Measurements from ENCODE around the gene LCE7A.

LCE7A gene

GRCh38 chr1:152888126-152888525 lies 28.3 kb downstream of the LCE7A start:
- H3K27me3 Mint-ChIP-seq (ENCODE audit: low read depth): peaks cover 14% of the 10 kb centered on the region
- H3K9me3 Mint-ChIP-seq: no peaks in the 10 kb centered on the region
- no peaks in the 10 kb centered on the region for H3K4me1 Mint-ChIP-seq (ENCODE audit: low read depth)
- no peaks in the 10 kb centered on the region for H3K36me3 Mint-ChIP-seq (ENCODE audit: low read depth)
- H3K27ac Mint-ChIP-seq: no peak overlapping the region
- no peak overlapping the region for H3K4me3 Mint-ChIP-seq

GRCh38 chr1:152899027-152899426 lies 39.2 kb downstream of the LCE7A start:
- H3K9me3 Mint-ChIP-seq: no peaks in the 10 kb centered on the region
- no peak overlapping the region for H3K27ac Mint-ChIP-seq
- no peak overlapping the region for H3K4me3 Mint-ChIP-seq
- H3K36me3 Mint-ChIP-seq (ENCODE audit: low read depth): no peaks in the 10 kb centered on the region
- H3K27me3 Mint-ChIP-seq (ENCODE audit: low read depth): peaks cover 13% of the 10 kb centered on the region
- H3K4me1 Mint-ChIP-seq (ENCODE audit: low read depth): no peaks in the 10 kb centered on the region

GRCh38 chr1:152899883-152900282 lies 40.1 kb downstream of the LCE7A start:
- H3K27ac Mint-ChIP-seq: no peak overlapping the region
- peaks cover 4% of the 10 kb centered on the region for H3K27me3 Mint-ChIP-seq (ENCODE audit: low read depth)
- H3K4me1 Mint-ChIP-seq (ENCODE audit: low read depth): no peaks in the 10 kb centered on the region
- H3K9me3 Mint-ChIP-seq: no peaks in the 10 kb centered on the region
- no peak overlapping the region for H3K4me3 Mint-ChIP-seq
- H3K36me3 Mint-ChIP-seq (ENCODE audit: low read depth): no peaks in the 10 kb centered on the region

GRCh38 chr1:152901631-152902030 lies 41.8 kb downstream of the LCE7A start:
- no peak overlapping the region for H3K27ac Mint-ChIP-seq
- peaks cover 3% of the 10 kb centered on the region for H3K27me3 Mint-ChIP-seq (ENCODE audit: low read depth)
- no peak overlapping the region for H3K4me3 Mint-ChIP-seq
- no peaks in the 10 kb centered on the region for H3K4me1 Mint-ChIP-seq (ENCODE audit: low read depth)
- H3K9me3 Mint-ChIP-seq: no peaks in the 10 kb centered on the region
- H3K36me3 Mint-ChIP-seq (ENCODE audit: low read depth): no peaks in the 10 kb centered on the region

- Mint-ChIP-seq H3K27me3 (ENCODE audit: low read depth) (peaks cover under 1% of the 10 kb centered on the region), H3K4me1 (ENCODE audit: low read depth) (no peaks in the 10 kb centered on the region), H3K4me3 (no peak overlapping the region), H3K27ac (no peak overlapping the region), H3K36me3 (ENCODE audit: low read depth) (no peaks in the 10 kb centered on the region), H3K9me3 (no peaks in the 10 kb centered on the region)
Measured at GRCh38 chr1:152902636-152903035, 42.8 kb downstream of the LCE7A start.

- Mint-ChIP-seq H3K9me3 (no peaks in the 10 kb centered on the region), H3K4me1 (ENCODE audit: low read depth) (no peaks in the 10 kb centered on the region), H3K36me3 (ENCODE audit: low read depth) (no peaks in the 10 kb centered on the region), H3K27me3 (ENCODE audit: low read depth) (no peaks in the 10 kb centered on the region), H3K27ac (no peak overlapping the region), H3K4me3 (no peak overlapping the region)
Measured at GRCh38 chr1:152904688-152905440, 45.1 kb downstream of the LCE7A start.

- no peak overlapping the region for H3K4me3 Mint-ChIP-seq
- H3K9me3 Mint-ChIP-seq: no peaks in the 10 kb centered on the region
- no peak overlapping the region for H3K27ac Mint-ChIP-seq
- H3K27me3 Mint-ChIP-seq (ENCODE audit: low read depth): no peaks in the 10 kb centered on the region
- no peaks in the 10 kb centered on the region for H3K4me1 Mint-ChIP-seq (ENCODE audit: low read depth)
- H3K36me3 Mint-ChIP-seq (ENCODE audit: low read depth): no peaks in the 10 kb centered on the region
Measured at GRCh38 chr1:152906023-152906565, 46.3 kb downstream of the LCE7A start.

- Mint-ChIP-seq H3K9me3 (no peaks in the 10 kb centered on the region), H3K4me1 (ENCODE audit: low read depth) (no peaks in the 10 kb centered on the region), H3K4me3 (no peak within 1 kb of the TSS), H3K27ac (no peak within 1 kb of the TSS), H3K27me3 (ENCODE audit: low read depth) (peaks cover 3% of the 10 kb centered on the region), H3K36me3 (ENCODE audit: low read depth) (no peaks in the 10 kb centered on the region)
Measured at GRCh38 chr1:152907686-152908601, 48.1 kb downstream of the LCE7A start, which contains the start of gene IVL. Gene IVL (plus strand): TSS chr1:152908546. CDS start chr1:152909798, 1,252 bp downstream.

- peaks cover 4% of the 10 kb centered on the region for H3K27me3 Mint-ChIP-seq (ENCODE audit: low read depth)
Measured at GRCh38 chr1:152909206-152909605, 49.4 kb downstream of the LCE7A start.

More at GRCh38 chr1:152909206-152909605, 49.4 kb downstream of the LCE7A start:
- no peaks in the 10 kb centered on the region for H3K4me1 Mint-ChIP-seq (ENCODE audit: low read depth)
- no peak overlapping the region for H3K4me3 Mint-ChIP-seq
- H3K27ac Mint-ChIP-seq: no peak overlapping the region
- H3K36me3 Mint-ChIP-seq (ENCODE audit: low read depth): no peaks in the 10 kb centered on the region
- no peaks in the 10 kb centered on the region for H3K9me3 Mint-ChIP-seq
